Activated T-helper 2 cell treated with anti-CD3 and anti-CD28 coated beads, Interferon-gamma antibody, Interleukin-2, Interleukin-4, amounts not matched to agents 10 μg/mL and 5 μg/mL and 100 μg/mL, durations not matched to agents 14 hours and 24 hours and 36 hours (primary cell): Measurements from ENCODE around the gene SPRY1. TPM values are rescaled to one million over a fixed set of nuclear protein-coding genes. Genes with fewer than 3 reads are reported as not detected.

Source experiments
- DNase-seq: peaks from one replicate; pipeline ENCODE4 v3.0.0; 2021; ENCODE audit warnings: low spot score
- H3K27ac Mint-ChIP-seq: one replicate; pipeline ENCODE4 v1.8.0; 2021; ENCODE audit warnings: mixed read lengths
- H3K27me3 Mint-ChIP-seq: one replicate; pipeline ENCODE4 v1.8.0; 2021; ENCODE audit warnings: low read depth, mixed read lengths
- H3K36me3 Mint-ChIP-seq: one replicate; pipeline ENCODE4 v1.8.0; 2021; ENCODE audit warnings: low read depth, mixed read lengths
- H3K4me1 Mint-ChIP-seq: one replicate; pipeline ENCODE4 v1.8.0; 2021; ENCODE audit warnings: low read depth, mixed read lengths
- H3K4me3 Mint-ChIP-seq: one replicate; pipeline ENCODE4 v1.8.0; 2021; ENCODE audit warnings: low read depth, mild to moderate bottlenecking, moderate library complexity, mixed read lengths
- H3K9me3 Mint-ChIP-seq: one replicate; pipeline ENCODE4 v1.8.0; 2021; ENCODE audit warnings: mixed read lengths
- intact Hi-C: fragments of 100-400 bp; cut with micrococcal nuclease; formaldehyde crosslinking; loops from one replicate; pipeline ENCODE4 v1.15.1; 2023
- total RNA-seq: library from RNA; stranded (reverse); gene quantifications from 2 replicates; pipeline ENCODE4 v1.2.3, GENCODE V29; 2022

The SPRY1 gene
- total RNA-seq, 1 donor from 2014 or later = 59.1 TPM

DNA sequence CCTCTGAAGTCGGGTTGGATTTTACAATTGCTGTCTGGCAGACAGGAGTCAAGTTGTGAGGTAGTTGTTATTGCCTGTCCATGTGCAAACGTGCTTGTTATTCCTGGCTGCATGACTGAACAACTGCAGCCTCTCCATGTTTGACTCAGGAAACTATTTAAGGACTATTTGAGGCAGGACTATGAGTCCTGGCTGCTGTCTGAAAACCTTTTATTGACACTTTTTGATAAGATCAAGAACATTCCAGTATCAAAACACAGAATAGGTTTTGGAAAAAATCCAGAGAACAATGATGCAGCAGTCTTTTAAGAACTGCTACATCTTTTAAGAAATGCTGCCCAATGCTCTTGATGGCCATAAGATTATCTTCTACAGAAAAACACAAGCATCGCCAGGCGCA, 10.0 kb upstream of the SPRY1 start:
- no peaks in the 10 kb centered on the region for H3K9me3 Mint-ChIP-seq
- H3K27me3 Mint-ChIP-seq = peaks cover 9% of the 10 kb centered on the region
- H3K4me1 Mint-ChIP-seq = no peaks in the 10 kb centered on the region
- no peaks in the 10 kb centered on the region for H3K36me3 Mint-ChIP-seq
- no peak overlapping the region for H3K4me3 Mint-ChIP-seq
- H3K27ac Mint-ChIP-seq = no peak overlapping the region
- intact Hi-C loops = no loop called here
- no peak for DNase-seq

DNA sequence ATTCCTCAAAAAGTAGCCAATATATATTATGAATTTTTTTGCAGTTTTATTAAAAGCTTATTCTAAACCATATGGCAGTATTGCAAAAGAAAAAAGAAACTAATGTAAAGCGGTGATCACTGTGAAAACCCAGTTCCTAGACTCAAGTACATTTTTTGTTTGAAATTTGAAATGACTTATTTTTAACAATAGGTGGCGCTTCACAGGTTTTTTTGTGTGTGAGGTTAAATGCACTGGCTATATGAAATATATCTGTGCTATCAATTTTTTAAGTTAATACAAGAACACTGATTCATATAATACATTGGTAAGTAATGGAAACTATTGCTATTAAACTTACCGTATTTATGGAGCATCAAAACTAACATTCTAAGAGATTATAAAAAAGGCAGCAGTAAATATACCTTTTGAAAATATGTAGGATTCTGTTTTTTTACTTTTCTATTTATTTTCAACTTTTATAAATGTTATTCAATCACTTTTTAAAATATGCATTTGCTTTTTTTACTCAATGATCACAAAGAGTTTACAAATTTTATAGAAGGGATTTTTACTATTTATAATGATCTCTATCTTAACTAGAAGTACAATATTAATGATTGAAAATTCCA, 5.6 kb upstream of the SPRY1 start:
- Mint-ChIP-seq H3K4me3 (no peak overlapping the region), H3K4me1 (peaks cover 3% of the 10 kb centered on the region), H3K27ac (no peak overlapping the region), H3K27me3 (peaks cover 14% of the 10 kb centered on the region), H3K36me3 (no peaks in the 10 kb centered on the region), H3K9me3 (no peaks in the 10 kb centered on the region)
- intact Hi-C loops = loop anchor here (10.0 kb wide), 2 partner anchors 286 to 1236 kb away; partner anchors contain the start of gene BLTP1
- DNase-seq = no peak

DNA sequence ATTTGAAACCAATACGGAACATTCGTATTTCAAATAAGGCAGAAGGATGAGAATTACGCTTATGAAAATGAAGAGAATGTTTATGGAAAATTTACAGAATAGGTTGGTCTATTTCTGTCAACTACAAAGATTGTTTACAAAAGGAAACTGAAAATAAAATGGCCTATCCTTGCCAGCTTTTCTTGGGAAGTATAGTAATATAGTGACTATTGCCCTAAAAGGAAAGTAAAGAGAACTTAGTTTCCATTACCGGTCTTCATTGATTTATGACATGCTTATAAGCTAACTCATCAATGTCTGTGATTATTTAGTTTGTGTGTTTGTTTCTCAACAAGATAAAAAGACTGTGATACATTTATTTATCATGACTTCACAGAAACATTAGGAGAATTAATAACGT, 2.9 kb upstream of the SPRY1 start:
- intact Hi-C loops = loop anchor here (10.0 kb wide), 2 partner anchors 289 to 1239 kb away; partner anchors contain the start of gene BLTP1
- Mint-ChIP-seq H3K27ac (no peak overlapping the region), H3K9me3 (no peaks in the 10 kb centered on the region), H3K4me1 (peaks cover 9% of the 10 kb centered on the region), H3K36me3 (peaks cover 7% of the 10 kb centered on the region), H3K27me3 (peaks cover 12% of the 10 kb centered on the region), H3K4me3 (no peak overlapping the region)
- no peak for DNase-seq

DNA sequence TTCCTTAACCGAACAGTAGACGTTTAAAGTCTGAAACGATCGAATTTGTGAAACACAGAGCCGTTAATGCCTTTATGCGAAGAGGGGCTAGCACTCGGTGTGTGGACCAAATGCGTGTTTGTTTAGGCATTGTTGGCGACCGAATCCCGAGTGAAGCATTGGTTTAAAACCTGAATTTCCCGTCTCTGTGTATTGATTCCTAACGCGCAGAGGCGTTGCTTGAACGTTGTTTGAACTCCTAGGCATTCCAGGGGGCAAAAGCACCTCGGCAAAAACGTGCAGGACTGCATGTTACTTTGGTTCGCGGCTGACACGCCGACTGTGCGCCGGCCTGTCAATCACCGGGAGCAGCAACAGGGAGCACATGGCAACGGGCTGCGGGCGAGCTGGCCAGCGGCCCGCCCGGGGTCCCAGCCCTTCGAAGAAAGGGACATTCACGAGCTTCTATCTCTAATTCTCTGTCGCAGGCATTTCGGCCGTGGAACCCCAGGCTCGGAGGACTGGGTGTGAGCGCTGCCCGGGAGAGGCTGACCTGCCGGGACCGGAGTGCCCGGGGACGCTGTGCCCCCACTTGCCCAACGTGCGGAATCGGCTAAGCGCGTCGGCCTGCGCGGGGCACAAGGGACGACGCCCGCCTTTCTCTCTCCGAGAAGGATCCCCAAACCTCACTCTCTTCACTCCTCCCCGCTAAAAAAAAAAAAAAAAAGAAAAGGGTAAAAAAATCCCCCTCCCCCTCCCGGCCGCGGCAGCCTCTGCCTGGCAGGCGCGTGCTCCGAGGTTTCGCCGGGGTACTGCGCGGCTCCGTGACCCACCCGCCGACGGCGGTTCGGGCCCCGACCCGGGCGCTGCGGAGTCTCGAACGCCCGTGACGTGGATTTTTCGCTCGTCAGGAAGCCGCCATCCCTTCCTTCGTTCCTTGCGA, 810 bp downstream of the SPRY1 start:
- Mint-ChIP-seq H3K27me3 (peaks cover 9% of the 10 kb centered on the region), H3K4me1 (peaks cover 30% of the 10 kb centered on the region), H3K4me3 (peak overlapping the region; percentile 92), H3K36me3 (peaks cover 41% of the 10 kb centered on the region), H3K27ac (peak overlapping the region; percentile 91), H3K9me3 (no peaks in the 10 kb centered on the region)
- DNase-seq = peak; percentile 27
- intact Hi-C loops = loop anchor here (1.0 to 10.0 kb wide), 7 partner anchors 81 to 1243 kb away; partner anchors contain the start of genes BLTP1 and NUDT6

DNA sequence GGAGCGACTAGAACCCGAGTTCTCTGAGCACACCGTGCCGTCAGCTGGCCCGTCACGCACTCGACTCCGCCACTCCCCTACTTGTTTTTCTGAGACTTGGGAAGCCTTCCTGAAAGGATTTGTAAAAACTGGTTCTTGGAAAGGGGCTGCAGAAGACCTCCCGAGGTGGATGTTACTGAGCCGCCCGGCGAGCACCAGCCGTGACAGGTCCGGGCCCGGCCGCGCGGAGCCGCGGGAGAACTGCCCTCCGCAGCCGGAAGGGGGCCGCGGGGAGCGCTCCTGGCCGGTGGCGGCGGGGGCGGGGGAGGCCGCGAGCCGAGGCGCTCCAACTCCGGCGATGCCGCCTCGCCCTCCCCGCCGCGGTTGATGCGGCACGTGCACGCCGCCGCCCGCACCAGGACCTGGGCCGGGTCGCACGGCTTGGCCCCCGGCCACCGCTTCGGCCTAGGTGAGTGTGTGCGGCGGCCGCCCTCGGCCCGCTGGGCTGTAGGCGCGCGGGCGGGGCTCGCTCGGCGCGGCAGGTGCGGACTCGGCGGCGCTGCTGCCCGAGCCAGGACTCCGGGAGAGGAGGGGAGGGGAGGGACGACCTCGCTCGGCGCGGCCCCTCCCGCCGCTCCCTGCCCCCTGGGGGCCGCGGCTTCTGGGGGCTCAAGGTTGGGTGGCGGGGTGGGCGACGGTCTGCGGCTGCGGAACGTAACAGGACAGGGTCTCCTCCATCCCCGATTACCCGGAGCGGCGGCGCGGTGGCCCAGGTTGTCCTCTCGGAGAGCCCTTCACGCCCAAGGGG, 1.7 kb downstream of the SPRY1 start:
- Mint-ChIP-seq H3K36me3 (peaks cover 50% of the 10 kb centered on the region), H3K4me3 (peak overlapping the region; percentile 92)

DNA sequence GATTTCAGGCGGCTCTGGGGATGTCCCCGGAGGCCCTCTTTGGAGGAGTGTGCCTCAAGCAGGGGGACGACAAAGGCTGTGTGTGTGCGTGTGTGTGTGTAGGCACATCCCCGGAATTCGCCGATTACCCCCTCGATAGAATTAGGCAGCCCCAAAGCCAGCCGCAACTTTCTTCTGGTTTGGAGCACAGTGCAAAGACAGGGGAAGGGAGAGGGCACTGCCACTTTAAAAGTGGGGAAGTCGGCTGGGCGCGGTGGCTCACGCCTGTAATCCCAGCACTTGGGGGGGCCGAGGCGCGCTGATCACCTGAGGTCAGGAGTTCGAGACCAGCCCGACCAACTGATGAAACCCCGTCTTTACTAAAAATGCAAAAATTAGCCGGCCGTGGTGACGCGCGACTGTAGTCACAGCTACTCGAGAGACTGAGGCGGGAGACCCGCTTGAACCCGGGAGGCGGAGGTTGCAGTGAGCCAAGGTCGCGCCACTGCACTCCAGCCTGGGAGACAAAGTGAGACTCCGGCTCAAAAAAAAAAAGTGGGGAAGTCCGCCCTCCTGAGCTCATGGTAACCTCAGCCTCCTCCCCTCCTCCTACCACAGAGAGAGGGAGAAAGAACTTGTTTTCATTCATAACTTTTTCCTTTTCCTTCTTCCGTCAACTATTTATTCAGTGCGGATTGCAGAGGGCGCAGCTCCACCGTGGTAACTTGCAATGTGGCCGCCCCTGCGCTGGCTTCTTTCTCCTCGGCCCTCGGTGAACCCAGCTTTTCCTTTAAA, 2.4 kb downstream of the SPRY1 start:
- peak overlapping the region; percentile 94 for H3K27ac Mint-ChIP-seq
- H3K4me1 Mint-ChIP-seq = peaks cover 35% of the 10 kb centered on the region
- H3K9me3 Mint-ChIP-seq = no peaks in the 10 kb centered on the region
- H3K36me3 Mint-ChIP-seq = peaks cover 56% of the 10 kb centered on the region
- intact Hi-C loops = loop anchor here (1.0 to 10.0 kb wide), 10 partner anchors 13 to 1244 kb away; partner anchors contain the start of genes BLTP1 and NUDT6
- peak overlapping the region; percentile 90 for H3K4me3 Mint-ChIP-seq
- DNase-seq = peak; percentile 38
- H3K27me3 Mint-ChIP-seq = peaks cover 4% of the 10 kb centered on the region

More for the DNA sequence above, 1.7 kb downstream of the SPRY1 start:
- DNase-seq = peak; percentile 73
- intact Hi-C loops = loop anchor here (1.0 to 10.0 kb wide), 6 partner anchors 81 to 1243 kb away; partner anchors contain the start of genes BLTP1 and NUDT6
- peaks cover 4% of the 10 kb centered on the region for H3K27me3 Mint-ChIP-seq
- peak overlapping the region; percentile 94 for H3K27ac Mint-ChIP-seq
- H3K9me3 Mint-ChIP-seq = no peaks in the 10 kb centered on the region
- H3K4me1 Mint-ChIP-seq = peaks cover 37% of the 10 kb centered on the region

DNA sequence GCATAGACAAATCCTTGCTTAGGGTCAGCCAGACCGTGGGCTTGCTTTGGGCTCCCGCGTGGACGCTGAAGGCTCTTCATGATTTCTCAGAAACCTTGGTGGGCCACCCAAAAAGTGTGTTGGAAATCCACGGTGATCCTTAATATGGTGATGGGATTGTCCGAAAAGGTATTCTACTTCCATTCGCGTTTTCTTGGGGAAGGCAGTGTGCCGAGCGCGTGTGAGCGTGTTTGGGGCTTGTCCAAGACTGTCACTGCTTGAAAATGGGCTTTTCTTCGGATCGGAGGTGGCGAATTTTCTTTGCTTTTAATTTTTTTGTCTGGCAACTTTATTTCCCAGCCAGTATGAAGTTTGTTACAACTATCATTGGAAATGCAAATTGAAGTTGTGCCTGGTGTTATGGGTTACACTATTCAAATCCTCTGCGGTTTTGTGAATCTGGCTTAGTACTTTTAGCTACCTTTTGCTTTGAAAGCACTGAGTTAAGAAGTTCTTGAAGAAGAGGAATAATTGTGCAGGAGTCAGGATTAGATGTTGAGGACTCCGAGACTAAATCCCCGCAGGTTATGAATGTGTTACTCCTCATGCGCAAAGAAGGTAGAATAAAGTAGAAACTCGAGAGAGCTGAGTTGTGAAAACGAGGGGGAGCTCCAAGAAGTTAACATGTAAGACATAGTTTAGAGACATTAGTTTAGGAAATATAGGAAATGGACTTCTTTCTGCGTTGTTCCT, 3.2 kb downstream of the SPRY1 start:
- peaks cover 4% of the 10 kb centered on the region for H3K27me3 Mint-ChIP-seq
- peak overlapping the region; percentile 90 for H3K4me3 Mint-ChIP-seq
- no peak for DNase-seq
- peak overlapping the region; percentile 94 for H3K27ac Mint-ChIP-seq
- peaks cover 35% of the 10 kb centered on the region for H3K4me1 Mint-ChIP-seq
- intact Hi-C loops = loop anchor here (1.0 to 10.0 kb wide), 9 partner anchors 13 to 1245 kb away; partner anchors contain the start of genes BLTP1 and NUDT6
- H3K9me3 Mint-ChIP-seq = no peaks in the 10 kb centered on the region
- H3K36me3 Mint-ChIP-seq = peaks cover 64% of the 10 kb centered on the region

DNA sequence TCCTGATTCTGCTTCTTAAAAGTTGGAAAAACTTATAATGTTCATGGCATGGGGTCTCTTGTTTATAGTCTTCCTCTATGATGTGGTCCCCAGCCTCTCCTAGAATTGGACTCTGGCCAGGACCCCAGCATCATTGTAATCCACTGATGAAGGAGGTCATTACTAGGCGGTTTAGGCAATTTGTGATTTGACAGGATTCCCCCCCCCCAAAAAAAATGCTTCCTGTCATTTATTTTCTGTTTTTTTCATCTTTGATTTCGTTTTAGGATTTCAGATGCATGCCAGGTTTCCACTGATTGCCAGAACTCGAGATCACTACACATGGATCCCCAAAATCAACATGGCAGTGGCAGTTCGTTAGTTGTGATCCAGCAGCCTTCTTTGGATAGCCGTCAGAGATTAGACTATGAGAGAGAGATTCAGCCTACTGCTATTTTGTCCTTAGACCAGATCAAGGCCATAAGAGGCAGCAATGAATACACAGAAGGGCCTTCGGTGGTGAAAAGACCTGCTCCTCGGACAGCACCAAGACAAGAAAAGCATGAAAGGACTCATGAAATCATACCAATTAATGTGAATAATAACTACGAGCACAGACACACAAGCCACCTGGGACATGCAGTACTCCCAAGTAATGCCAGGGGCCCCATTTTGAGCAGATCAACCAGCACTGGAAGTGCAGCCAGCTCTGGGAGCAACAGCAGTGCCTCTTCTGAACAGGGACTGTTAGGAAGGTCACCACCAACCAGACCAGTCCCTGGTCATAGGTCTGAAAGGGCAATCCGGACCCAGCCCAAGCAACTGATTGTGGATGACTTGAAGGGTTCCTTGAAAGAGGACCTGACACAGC, 4.9 kb downstream of the SPRY1 start:
- Mint-ChIP-seq H3K9me3 (no peaks in the 10 kb centered on the region), H3K4me1 (peaks cover 40% of the 10 kb centered on the region), H3K4me3 (peak overlapping the region; percentile 90), H3K36me3 (peaks cover 74% of the 10 kb centered on the region), H3K27me3 (peaks cover under 1% of the 10 kb centered on the region), H3K27ac (peak overlapping the region; percentile 25)
- intact Hi-C loops = no loop called here
- no peak for DNase-seq

DNA sequence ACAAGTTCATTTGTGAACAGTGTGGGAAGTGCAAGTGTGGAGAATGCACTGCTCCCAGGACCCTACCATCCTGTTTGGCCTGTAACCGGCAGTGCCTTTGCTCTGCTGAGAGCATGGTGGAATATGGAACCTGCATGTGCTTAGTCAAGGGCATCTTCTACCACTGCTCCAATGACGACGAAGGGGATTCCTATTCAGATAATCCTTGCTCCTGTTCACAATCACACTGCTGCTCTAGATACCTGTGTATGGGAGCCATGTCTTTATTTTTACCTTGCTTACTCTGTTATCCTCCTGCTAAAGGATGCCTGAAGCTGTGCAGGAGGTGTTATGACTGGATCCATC, 5.5 kb downstream of the SPRY1 start:
- intact Hi-C loops = no loop called here
- Mint-ChIP-seq H3K9me3 (no peaks in the 10 kb centered on the region), H3K4me1 (peaks cover 42% of the 10 kb centered on the region), H3K27me3 (no peaks in the 10 kb centered on the region), H3K36me3 (peaks cover 77% of the 10 kb centered on the region), H3K4me3 (peak overlapping the region; percentile 90), H3K27ac (no peak overlapping the region)
- DNase-seq = no peak

DNA sequence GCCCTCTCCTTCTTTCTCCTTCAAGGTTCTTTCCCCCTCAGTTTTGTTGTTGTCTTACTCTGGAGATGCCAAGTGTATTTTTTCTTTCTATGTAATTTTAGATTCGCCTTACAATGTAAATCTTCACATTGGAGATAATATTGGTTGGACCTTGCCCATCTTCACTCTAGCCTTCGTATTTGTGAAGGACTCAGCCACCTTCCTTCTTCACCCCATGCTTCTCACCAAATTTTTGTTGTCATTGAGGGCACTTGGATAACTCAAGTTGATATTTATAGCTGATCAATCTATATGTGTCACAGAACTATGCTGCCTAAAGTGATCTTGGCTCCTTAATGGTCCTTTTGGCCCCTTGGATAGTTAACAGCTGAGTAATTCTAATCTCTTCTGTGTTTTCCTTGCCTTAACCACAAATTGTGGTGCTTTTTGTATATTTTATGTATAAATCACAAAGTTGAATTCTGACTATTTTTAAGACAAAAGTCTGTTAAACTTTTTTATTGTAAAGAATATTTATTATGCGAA, 6.5 kb downstream of the SPRY1 start:
- Mint-ChIP-seq H3K4me3 (peak overlapping the region; percentile 71), H3K9me3 (no peaks in the 10 kb centered on the region), H3K4me1 (peaks cover 41% of the 10 kb centered on the region), H3K27me3 (no peaks in the 10 kb centered on the region), H3K36me3 (peaks cover 74% of the 10 kb centered on the region), H3K27ac (no peak overlapping the region)
- intact Hi-C loops = no loop called here
- DNase-seq = no peak
